Psoas muscle (tissue), 8 donors: ENCODE measurements around the gene DNAH10. TPM values are rescaled to one million over a fixed set of nuclear protein-coding genes. Genes with fewer than 3 reads are reported as not detected.
"Not testable (repeated sequence)": the region's sequence is repeated elsewhere in the genome, so short reads cannot be mapped to it uniquely, and the experiment has no call there.

ENCODE experiments used
- ATAC-seq, 4 donors: fragments of 200-7000 bp; cut with Tn5 transposase; one replicate each; pipeline ENCODE4 v1.9.1; 2020; ENCODE audit warnings: moderate library complexity in 3 of 4, mild to moderate bottlenecking in 2 of 4
- DNase-seq, 2 donors: peaks; one replicate each; pipeline ENCODE4 v3.0.0-alpha.2; 2020
- H3K27ac ChIP-seq: fragments of 200-600 bp; one replicate; pipeline ENCODE4 v1.8.0; 2022
- H3K27me3 ChIP-seq, 3 donors: fragments of 200-600 bp in 1 of 3; one replicate each; pipeline versions ENCODE4 v1.6.1 to v1.8.0; 2013 to 2022; ENCODE audit warnings: low read length in 2 of 3, mild to moderate bottlenecking in 2 of 3, moderate library complexity in 1 of 3; ENCODE audit not compliant: insufficient read depth in 3 of 3
- H3K36me3 ChIP-seq, 2 donors: fragments of 200-600 bp in 1 of 2; one replicate each; pipeline versions ENCODE4 v1.6.1 to v1.8.0; 2013 to 2022; ENCODE audit warnings: low read depth in 1 of 2, mild to moderate bottlenecking in 1 of 2, moderate library complexity in 1 of 2; ENCODE audit not compliant: insufficient read depth in 1 of 2
- H3K4me1 ChIP-seq: fragments of 200-600 bp; one replicate; pipeline ENCODE4 v1.8.0; 2022
- H3K4me3 ChIP-seq: fragments of 200-600 bp; one replicate; pipeline ENCODE4 v1.8.0; 2022; ENCODE audit warnings: mild to moderate bottlenecking
- H3K9me3 ChIP-seq: fragments of 200-600 bp; one replicate; pipeline ENCODE4 v1.8.0; 2022
- CTCF ChIP-seq: fragments of 200-600 bp; IDR thresholded peaks from one replicate; pipeline ENCODE4 v1.8.0; 2022; ENCODE audit warnings: antibody characterized with exemption
- WGBS, 3 donors: extraction: QIAGEN DNeasy Blood & Tissue Kit; methylation state at CpG; one replicate each; pipeline versions ENCODE4 v1.1.6 to v1.1.7; 2013; 5-methylcytosine and 5-hydroxymethylcytosine counted together
- intact Hi-C, 2 donors: fragments of 100-400 bp; cut with DNase I; formaldehyde crosslinking; loops; one replicate each; pipeline versions ENCODE4 v1.11.0 to v1.14.2; 2022
- polyA plus RNA-seq, 3 donors: library from polyadenylated mRNA; stranded (reverse); fragments of 200-250 nt; gene quantifications; one replicate each; pipeline ENCODE4 v1.2.3, GENCODE V29; 2013
- total RNA-seq, 4 donors: library from RNA; stranded (reverse); fragmentation: NEBNext Ultra II Directional in 2 of 4; extraction: Animal tissue kit (Norgen Biotek cat#: 25700) in 2 of 4; gene quantifications; one replicate each; pipeline versions ENCODE4 v1.2.1 to v1.2.4, GENCODE V29; 2021 to 2023
- donor health status: healthy with polysubstance abuse.
- donor health status: DM: no; HTN: no; CAD: no; lungs with moderate emphysema.
- donor health status: Bipolar disorder and iron deficiency.
- donor health status: healthy.
- donor health status: DM: yes; HTN: yes; CAD: no.
- donor health status: DM: no; HTN: no; CAD: no.
- donor health status: DM: no; HTN: no; CAD: no.
- donor health status: DM: yes; HTN: yes; CAD: no.

Gene DNAH10
- total and polyA plus RNA-seq, 7 donors, result 0.01 to 0.84 (median 0.24) TPM; not detected in 1

- no peak overlapping the region for H3K4me3 ChIP-seq
- no peaks in the 10 kb centered on the region for H3K9me3 ChIP-seq
- H3K36me3 ChIP-seq, result peaks cover 4 to 35% of the 10 kb centered on the region in 2 donors
- DNase-seq, result no peak
- H3K27me3 ChIP-seq, result no peaks in the 10 kb centered on the region
- WGBS, 3 donors, result 76 to 92% (median 80%) methylated on average over 8 of the region's 8 CpGs
- no peaks in the 10 kb centered on the region for H3K4me1 ChIP-seq
- no peak for TF ChIP-seq CTCF
- no peak for ATAC-seq
- H3K27ac ChIP-seq, result no peak overlapping the region
- intact Hi-C loops, result no loop called here
Observed at GRCh38 chr12:123946152-123946515, 184.0 kb downstream of the DNAH10 start.

- intact Hi-C loops, H3K4me1 ChIP-seq: not testable (repeated sequence)
- 88 to 92% (median 89%) methylated on average over 26 to 34 of the region's 35 CpGs for WGBS, 3 donors
Observed at GRCh38 chr12:123946516-123947505, 184.7 kb downstream of the DNAH10 start.

DNA sequence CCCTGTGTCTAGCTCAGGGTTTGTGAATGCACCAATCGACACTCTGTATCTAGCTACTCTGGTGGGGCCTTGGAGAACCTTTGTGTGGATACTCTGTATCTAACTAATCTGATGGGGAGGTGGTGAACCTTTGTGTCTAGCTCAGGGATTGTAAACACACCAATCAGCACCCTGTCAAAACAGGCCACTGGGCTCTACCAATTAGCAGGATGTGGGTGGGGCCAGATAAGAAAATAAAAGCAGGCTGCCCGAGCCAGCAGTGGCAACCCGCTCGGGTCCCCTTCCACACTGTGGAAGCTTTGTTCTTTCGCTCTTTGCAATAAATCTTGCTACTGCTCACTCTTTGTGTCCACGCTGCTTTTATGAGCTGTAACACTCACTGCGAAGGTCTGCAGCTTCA, 185.4 kb downstream of the DNAH10 start:
- H3K4me1 ChIP-seq, H3K4me3 ChIP-seq, ATAC-seq, H3K9me3 ChIP-seq, DNase-seq, H3K27me3 ChIP-seq, intact Hi-C loops, H3K27ac ChIP-seq: not testable (repeated sequence)
- WGBS, 3 donors, result 86 to 94% (median 91%) methylated on average over 4 to 7 of the region's 7 CpGs
- H3K36me3 ChIP-seq, result peaks cover 4 to 21% of the 10 kb centered on the region in 2 donors

More at GRCh38 chr12:123946516-123947505, 184.7 kb downstream of the DNAH10 start:
- not testable (repeated sequence) for H3K9me3 ChIP-seq, H3K27me3 ChIP-seq, ATAC-seq, DNase-seq, H3K27ac ChIP-seq, H3K4me3 ChIP-seq
- peaks cover 4 to 28% of the 10 kb centered on the region in 2 donors for H3K36me3 ChIP-seq

GRCh38 chr12:123948401-123948795, 186.3 kb downstream of the DNAH10 start:
- no peak overlapping the region for H3K4me3 ChIP-seq
- ATAC-seq (no peak), DNase-seq (no peak)
- H3K27me3 ChIP-seq, result no peaks in the 10 kb centered on the region
- H3K36me3 ChIP-seq, result peaks cover 4 to 14% of the 10 kb centered on the region in 2 donors
- H3K4me1 ChIP-seq, result no peaks in the 10 kb centered on the region
- H3K9me3 ChIP-seq, result no peaks in the 10 kb centered on the region
- intact Hi-C loops, result no loop called here
- H3K27ac ChIP-seq, result no peak overlapping the region
- TF ChIP-seq CTCF, result no peak
- 90 to 93% (median 91%) methylated on average over 11 of the region's 11 CpGs for WGBS, 3 donors

GRCh38 chr12:123948796-123949769, 187.0 kb downstream of the DNAH10 start:
- Histone ChIP-seq H3K36me3 (peaks cover 4 to 14% of the 10 kb centered on the region in 2 donors), H3K9me3 (no peaks in the 10 kb centered on the region), H3K4me1 (no peaks in the 10 kb centered on the region), H3K27ac (no peak overlapping the region), H3K4me3 (no peak overlapping the region), H3K27me3 (no peaks in the 10 kb centered on the region)
- intact Hi-C loops, result no loop called here
- no peak for TF ChIP-seq CTCF
- 75 to 86% (median 76%) methylated on average over 19 of the region's 19 CpGs for WGBS, 3 donors
- ATAC-seq (no peak), DNase-seq (no peak)
